ENCODE measurements around the gene C16orf78. TPM values are rescaled to one million over a fixed set of nuclear protein-coding genes. Genes with fewer than 3 reads are reported as not detected.

Gene C16orf78
- total RNA-seq, 1 donor from 2014 or later: not detected

DNA sequence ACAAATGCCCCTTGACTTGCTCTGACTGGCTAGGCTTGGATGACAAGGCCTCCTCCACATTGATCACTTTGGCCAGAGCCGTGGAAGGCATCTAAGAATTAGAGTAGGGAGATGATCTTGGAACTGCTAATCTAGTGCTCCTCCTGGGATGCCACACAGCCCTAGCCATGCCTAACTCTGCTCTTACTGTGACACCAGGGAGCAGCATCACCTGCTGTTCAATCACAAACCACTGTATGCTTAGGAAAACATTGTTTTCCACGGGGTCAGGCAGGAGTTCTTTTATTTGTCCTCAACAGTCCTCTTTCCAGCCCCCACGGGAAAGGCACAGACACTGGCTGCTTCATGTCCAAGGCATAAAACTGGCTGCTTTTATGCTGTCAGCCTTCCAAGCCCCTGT lies 46.3 kb downstream of the C16orf78 start:
- TF ChIP-seq, protein P1, sequence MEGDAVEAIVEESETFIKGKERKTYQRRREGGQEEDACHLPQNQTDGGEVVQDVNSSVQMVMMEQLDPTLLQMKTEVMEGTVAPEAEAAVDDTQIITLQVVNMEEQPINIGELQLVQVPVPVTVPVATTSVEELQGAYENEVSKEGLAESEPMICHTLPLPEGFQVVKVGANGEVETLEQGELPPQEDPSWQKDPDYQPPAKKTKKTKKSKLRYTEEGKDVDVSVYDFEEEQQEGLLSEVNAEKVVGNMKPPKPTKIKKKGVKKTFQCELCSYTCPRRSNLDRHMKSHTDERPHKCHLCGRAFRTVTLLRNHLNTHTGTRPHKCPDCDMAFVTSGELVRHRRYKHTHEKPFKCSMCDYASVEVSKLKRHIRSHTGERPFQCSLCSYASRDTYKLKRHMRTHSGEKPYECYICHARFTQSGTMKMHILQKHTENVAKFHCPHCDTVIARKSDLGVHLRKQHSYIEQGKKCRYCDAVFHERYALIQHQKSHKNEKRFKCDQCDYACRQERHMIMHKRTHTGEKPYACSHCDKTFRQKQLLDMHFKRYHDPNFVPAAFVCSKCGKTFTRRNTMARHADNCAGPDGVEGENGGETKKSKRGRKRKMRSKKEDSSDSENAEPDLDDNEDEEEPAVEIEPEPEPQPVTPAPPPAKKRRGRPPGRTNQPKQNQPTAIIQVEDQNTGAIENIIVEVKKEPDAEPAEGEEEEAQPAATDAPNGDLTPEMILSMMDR (conservative IDR thresholded peaks at IDR 0.05): no peak
- Mint-ChIP-seq H3K4me3 (no peak overlapping the region), H3K27ac (no peak overlapping the region), H3K27me3 (peaks cover 21% of the 10 kb centered on the region), H3K9me3 (peaks cover 6% of the 10 kb centered on the region), H3K36me3 (no peaks in the 10 kb centered on the region), H3K4me1 (ENCODE audit: unreplicated experiment) (peaks cover 7% of the 10 kb centered on the region)
- no peak for DNase-seq (ENCODE audit: extremely low spot score, unreplicated experiment)

- Mint-ChIP-seq H3K27ac (no peak overlapping the region), H3K4me1 (ENCODE audit: unreplicated experiment) (peaks cover 7% of the 10 kb centered on the region), H3K9me3 (peaks cover 6% of the 10 kb centered on the region), H3K27me3 (peaks cover 22% of the 10 kb centered on the region), H3K36me3 (no peaks in the 10 kb centered on the region), H3K4me3 (no peak overlapping the region)
- TF ChIP-seq, protein P1 (conservative IDR thresholded peaks at IDR 0.05): no peak
- no peak for DNase-seq (ENCODE audit: extremely low spot score, unreplicated experiment)
Measured at GRCh38 chr16:49422896-49423295, 49.3 kb downstream of the C16orf78 start.

- Mint-ChIP-seq H3K4me3 (no peak overlapping the region), H3K27ac (no peak overlapping the region), H3K36me3 (no peaks in the 10 kb centered on the region), H3K9me3 (peaks cover 17% of the 10 kb centered on the region), H3K27me3 (peaks cover 31% of the 10 kb centered on the region), H3K4me1 (ENCODE audit: unreplicated experiment) (peaks cover 3% of the 10 kb centered on the region)
- TF ChIP-seq, protein P1 (conservative IDR thresholded peaks at IDR 0.05): no peak
- no peak for DNase-seq (ENCODE audit: extremely low spot score, unreplicated experiment)
Measured at GRCh38 chr16:49424961-49425360, 51.4 kb downstream of the C16orf78 start.

DNA sequence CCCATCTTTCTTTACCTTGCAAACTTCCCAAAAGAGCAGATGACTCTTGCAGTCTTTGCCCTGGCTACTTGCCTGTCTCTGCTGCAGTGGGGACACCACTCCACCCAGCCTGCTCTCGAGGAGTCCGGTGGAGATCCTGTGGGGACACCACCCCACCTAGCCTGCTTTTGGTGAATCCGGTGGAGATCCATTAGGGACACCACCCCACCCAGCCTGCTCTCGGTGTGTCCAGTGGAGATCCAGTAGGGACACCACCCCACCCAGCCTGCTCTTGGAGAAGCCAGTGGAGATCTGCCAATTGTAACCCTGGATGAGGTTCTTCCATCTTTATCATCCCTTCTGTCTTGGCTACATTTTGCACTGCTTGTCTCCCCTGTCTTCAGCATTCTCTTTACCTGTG lies 54.2 kb downstream of the C16orf78 start:
- TF ChIP-seq, protein P1 (conservative IDR thresholded peaks at IDR 0.05): no peak
- peaks cover 17% of the 10 kb centered on the region for H3K9me3 Mint-ChIP-seq
- H3K27ac Mint-ChIP-seq: no peak overlapping the region
- H3K4me3 Mint-ChIP-seq: no peak overlapping the region
- no peaks in the 10 kb centered on the region for H3K36me3 Mint-ChIP-seq
- no peaks in the 10 kb centered on the region for H3K4me1 Mint-ChIP-seq (ENCODE audit: unreplicated experiment)
- H3K27me3 Mint-ChIP-seq: peaks cover 28% of the 10 kb centered on the region
- DNase-seq (ENCODE audit: extremely low spot score, unreplicated experiment): no peak

- no peak for DNase-seq (ENCODE audit: extremely low spot score, unreplicated experiment)
- Mint-ChIP-seq H3K36me3 (no peaks in the 10 kb centered on the region), H3K27me3 (peaks cover 26% of the 10 kb centered on the region), H3K9me3 (peaks cover 16% of the 10 kb centered on the region), H3K27ac (no peak overlapping the region), H3K4me3 (no peak overlapping the region), H3K4me1 (ENCODE audit: unreplicated experiment) (no peaks in the 10 kb centered on the region)
- TF ChIP-seq, protein P1 (conservative IDR thresholded peaks at IDR 0.05): no peak
Measured at GRCh38 chr16:49428808-49429207, 55.2 kb downstream of the C16orf78 start.

GRCh38 chr16:49431040-49431439 lies 57.4 kb downstream of the C16orf78 start:
- no peak for DNase-seq (ENCODE audit: extremely low spot score, unreplicated experiment)
- H3K27ac Mint-ChIP-seq: no peak overlapping the region
- H3K36me3 Mint-ChIP-seq: no peaks in the 10 kb centered on the region
- H3K4me3 Mint-ChIP-seq: no peak overlapping the region
- TF ChIP-seq, protein P1 (conservative IDR thresholded peaks at IDR 0.05): no peak
- H3K4me1 Mint-ChIP-seq (ENCODE audit: unreplicated experiment): peaks cover 4% of the 10 kb centered on the region
- peaks cover 12% of the 10 kb centered on the region for H3K9me3 Mint-ChIP-seq
- peaks cover 21% of the 10 kb centered on the region for H3K27me3 Mint-ChIP-seq

Measured in type B pancreatic cell (in vitro differentiated cells).